DMS79 treated with DMSO at 0.1 percent for 48 hours (cell line): Measurements from ENCODE around the gene PIM3.
A peak's percentile ranks its signal among the peaks of the same experiment; 100 is the strongest.

ENCODE experiments used
- DNase-seq: peaks from one replicate; lab custom pipeline; 2025; lab: John Stamatoyannopoulos, UW

PIM3 gene

DNA sequence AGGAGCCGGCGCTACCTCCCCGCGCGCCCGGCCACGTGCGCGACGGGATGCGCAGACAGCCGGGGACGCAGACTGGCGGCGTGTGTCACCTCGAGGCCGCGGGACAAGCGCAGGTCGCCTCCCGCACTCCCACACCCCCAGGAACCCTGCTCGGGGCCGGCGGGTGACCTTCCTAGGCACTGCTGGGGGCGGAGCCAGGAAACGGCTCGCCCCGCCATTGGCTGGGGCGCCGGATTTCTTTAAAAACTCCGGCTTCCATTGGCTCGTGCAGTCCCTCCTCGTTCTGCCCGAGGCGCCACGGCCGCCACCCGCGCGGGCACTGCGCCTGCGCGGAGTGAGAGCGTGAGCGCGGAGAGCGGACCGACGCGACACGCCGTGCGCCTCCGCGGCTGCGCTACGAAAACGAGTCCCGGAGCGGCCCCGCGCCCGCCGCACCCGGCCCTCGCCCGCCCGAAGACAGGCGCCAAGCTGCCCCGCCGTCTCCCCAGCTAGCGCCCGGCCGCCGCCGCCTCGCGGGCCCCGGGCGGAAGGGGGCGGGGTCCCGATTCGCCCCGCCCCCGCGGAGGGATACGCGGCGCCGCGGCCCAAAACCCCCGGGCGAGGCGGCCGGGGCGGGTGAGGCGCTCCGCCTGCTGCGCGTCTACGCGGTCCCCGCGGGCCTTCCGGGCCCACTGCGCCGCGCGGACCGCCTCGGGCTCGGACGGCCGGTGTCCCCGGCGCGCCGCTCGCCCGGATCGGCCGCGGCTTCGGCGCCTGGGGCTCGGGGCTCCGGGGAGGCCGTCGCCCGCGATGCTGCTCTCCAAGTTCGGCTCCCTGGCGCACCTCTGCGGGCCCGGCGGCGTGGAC is at the start of gene PIM3:
TSS of gene PIM3 (plus strand) at position 614 of the 846 bp plus-strand sequence. CDS start at position 790, 176 bp downstream.
- peak; percentile 60 for DNase-seq

GRCh38 chr22:49911881-49912625 is 48.5 kb upstream of the PIM3 start:
- no peak for DNase-seq

DNA sequence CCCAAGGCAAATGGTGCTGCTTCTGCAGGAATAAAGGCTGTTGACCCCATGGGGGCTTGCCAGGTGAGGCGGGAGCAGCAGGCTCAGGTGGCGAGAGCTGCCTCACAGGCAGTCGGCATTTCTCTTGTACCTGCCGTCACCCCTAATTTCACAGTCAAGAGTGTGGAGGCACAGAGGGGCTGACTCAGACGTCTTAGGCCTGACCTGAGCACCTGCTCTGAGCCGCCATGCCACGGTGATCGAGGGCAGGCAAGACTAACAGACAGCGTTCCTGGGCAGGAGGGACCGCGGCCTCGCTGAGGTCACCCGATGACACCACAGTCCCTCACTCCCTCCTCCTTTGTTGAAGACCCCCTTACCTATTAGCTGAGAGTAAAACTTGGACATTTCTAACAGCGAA is 47.5 kb upstream of the PIM3 start:
- DNase-seq, result peak; percentile 40

GRCh38 chr22:49913446-49913845 is 47.1 kb upstream of the PIM3 start:
- no peak for DNase-seq

DNA sequence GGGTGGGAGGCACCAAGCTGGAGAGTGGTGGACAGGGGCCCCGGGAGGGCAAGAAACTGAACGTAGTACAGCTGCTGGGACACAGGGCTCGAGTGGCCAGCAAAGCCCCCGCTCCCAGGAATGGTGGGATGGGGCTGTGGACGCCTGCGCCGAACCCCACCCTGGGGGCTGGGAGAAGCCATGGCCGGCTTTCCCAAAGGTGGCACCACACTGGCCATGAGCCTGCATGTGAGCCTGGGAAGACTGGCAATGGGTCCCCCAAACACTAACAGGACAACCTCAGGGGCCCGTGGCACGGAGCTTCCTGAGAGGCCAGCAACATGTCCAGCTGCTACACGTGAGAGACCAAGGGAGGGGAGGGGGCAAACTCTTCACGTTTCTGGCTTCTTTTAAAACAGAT is 46.3 kb upstream of the PIM3 start:
- DNase-seq, result no peak

- DNase-seq, result no peak
Observed at GRCh38 chr22:49915610-49916009, 45.0 kb upstream of the PIM3 start.

- no peak for DNase-seq
Observed at GRCh38 chr22:49916831-49917230, 43.7 kb upstream of the PIM3 start.

DNA sequence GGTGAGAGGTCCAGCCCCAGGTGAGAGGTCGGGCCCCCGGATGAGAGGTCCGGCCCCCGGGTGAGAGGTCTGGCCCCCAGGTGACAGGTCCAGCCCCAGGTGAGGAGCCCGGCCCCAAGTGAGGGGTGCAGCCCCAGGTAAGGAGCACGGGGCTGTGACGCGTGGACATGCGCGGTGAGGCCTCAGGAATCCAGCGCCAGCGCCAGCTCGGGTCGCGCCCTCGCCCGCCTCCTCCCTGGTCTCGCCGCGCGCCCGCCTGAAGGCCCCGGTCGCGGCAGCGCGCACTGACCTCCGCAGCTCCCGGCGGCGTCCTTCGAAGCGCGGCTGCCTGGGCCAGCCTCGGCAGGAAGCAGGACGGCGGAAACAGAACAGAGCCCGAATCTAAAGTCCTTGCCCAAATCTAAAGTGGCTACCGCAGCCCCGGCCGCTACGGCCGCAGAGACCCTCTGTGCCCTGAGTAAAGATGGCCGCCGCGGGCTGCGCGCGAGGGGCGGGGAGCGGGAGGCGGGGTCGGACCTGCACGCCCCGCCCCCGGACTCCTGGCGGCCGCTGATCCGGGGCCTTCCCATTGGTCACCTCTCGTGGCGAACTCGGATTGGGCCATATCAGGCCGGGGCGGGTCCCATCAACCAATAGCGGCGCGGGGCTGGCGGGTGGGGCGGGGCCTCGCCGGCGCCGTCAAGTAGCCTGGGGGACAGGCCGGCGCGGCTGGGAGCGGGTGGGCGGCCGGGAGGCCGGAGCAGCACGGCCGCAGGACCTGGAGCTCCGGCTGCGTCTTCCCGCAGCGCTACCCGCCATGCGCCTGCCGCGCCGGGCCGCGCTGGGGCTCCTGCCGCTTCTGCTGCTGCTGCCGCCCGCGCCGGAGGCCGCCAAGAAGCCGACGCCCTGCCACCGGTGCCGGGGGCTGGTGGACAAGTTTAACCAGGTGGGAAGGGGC is 42.3 kb upstream of the PIM3 start, which contains the start of the genes ALG12 and CRELD2:
TSS of gene ALG12 (minus strand) at position 465 of the 937 bp plus-strand sequence. CDS start 4,673 bp downstream, outside the sequence.
TSS of gene CRELD2 (plus strand) at position 661 of the 937 bp plus-strand sequence. CDS start at position 797, 136 bp downstream.
- DNase-seq, result peak; percentile 63

DNA sequence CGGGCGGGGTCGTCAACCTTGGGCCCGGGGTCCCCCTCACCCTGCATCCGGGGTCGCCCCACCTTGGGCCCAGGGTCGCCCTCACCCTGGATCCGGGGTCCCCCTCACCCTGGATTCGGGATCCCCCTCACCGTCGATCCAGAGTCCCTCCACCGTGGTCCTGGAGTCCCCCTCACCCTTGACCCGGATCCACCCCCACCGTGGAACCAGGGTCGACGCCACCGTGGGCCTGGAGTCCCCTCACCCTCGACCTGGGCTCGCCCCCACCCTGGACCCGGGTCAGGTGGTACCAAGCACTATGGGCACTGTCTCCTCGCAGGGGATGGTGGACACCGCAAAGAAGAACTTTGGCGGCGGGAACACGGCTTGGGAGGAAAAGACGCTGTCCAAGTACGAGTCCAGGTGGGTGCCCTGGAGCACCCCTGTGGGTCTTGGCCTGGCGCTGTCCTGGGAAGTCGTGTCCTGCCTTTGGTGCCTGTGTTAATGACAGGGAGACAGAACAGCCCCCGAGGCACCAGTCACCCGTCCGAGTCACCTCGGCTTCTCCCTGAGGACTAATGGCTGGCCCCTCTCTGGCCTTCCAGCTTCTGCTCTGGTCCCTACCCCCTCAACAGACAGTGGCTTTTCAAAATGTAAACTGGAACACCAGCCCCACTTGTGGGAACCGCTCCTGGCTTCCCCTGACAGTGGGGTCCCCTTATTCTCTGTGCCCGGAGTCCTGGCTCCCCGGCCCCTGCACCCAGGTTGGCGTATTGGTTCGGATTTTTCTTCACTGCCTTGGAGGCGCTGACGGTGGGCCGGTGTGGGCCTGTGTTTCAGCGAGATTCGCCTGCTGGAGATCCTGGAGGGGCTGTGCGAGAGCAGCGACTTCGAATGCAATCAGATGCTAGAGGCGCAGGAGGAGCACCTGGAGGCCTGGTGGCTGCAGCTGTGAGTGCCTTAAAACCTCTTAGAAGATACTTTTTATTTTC is 41.4 kb upstream of the PIM3 start:
- DNase-seq, result no peak

DNA sequence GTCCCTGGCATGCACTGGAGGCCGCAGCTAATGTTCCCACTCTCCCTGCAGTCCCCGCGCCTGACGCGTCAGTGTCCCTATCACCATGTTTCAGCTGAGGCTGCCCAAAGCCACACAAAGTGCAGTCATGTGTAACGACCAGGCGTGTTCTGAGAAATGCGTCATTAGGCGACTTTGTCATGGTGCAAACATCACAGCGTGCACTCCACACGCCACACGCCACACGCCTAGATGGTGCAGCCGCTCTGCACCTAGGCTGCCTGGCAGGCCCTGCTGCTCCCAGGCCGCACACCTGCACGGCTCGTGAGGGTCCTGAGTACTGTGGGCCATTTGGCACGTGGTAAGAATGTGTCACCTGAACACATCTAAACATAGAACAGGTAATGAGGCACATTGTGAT is 39.7 kb upstream of the PIM3 start:
- DNase-seq, result no peak

- no peak for DNase-seq
Observed at GRCh38 chr22:49921508-49922278, 38.9 kb upstream of the PIM3 start.

DNA sequence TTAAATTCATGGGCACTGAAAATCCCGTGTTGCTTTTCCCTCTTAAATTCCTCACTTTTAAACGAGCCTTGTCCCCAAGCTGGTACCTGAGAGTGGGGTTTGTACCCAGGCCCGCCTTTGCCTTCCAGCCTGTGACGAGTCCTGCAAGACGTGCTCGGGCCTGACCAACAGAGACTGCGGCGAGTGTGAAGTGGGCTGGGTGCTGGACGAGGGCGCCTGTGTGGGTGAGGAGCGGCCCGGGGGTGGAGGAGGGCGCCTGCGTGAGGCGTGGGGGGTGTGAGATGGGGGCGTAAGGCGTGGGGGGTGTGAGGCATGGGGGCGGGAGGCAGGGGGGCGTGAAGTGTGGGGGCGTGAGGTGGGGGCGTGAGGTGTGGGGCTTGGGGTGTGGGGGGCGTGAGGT is 38.1 kb upstream of the PIM3 start:
- no peak for DNase-seq

- no peak for DNase-seq
Observed at GRCh38 chr22:49922926-49923325, 37.6 kb upstream of the PIM3 start.

DNA sequence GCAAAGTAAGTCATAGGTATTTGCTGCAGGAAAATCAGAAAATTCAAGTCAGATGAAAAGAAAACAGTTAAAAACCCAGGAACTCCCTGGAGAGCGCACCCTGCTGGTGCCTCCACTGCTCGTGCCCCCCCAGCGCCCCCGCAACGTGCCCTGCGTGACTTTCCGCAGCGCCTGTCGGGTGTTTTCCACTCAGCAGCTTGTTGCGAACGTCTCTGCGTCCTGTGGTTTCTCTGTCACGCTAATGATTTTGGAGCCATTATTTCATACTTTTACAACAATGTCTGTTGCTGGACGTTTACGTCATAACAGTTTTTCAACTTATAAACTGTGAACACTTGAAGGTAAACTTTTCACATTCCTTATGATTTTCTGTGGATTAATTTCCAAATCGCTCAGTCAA is 37.1 kb upstream of the PIM3 start:
- DNase-seq, result no peak

- no peak for DNase-seq
Observed at GRCh38 chr22:49924113-49924833, 36.3 kb upstream of the PIM3 start.

- DNase-seq, result no peak
Observed at GRCh38 chr22:49925525-49926128, 34.9 kb upstream of the PIM3 start.

- no peak for DNase-seq
Observed at GRCh38 chr22:49926916-49927315, 33.7 kb upstream of the PIM3 start.

DNA sequence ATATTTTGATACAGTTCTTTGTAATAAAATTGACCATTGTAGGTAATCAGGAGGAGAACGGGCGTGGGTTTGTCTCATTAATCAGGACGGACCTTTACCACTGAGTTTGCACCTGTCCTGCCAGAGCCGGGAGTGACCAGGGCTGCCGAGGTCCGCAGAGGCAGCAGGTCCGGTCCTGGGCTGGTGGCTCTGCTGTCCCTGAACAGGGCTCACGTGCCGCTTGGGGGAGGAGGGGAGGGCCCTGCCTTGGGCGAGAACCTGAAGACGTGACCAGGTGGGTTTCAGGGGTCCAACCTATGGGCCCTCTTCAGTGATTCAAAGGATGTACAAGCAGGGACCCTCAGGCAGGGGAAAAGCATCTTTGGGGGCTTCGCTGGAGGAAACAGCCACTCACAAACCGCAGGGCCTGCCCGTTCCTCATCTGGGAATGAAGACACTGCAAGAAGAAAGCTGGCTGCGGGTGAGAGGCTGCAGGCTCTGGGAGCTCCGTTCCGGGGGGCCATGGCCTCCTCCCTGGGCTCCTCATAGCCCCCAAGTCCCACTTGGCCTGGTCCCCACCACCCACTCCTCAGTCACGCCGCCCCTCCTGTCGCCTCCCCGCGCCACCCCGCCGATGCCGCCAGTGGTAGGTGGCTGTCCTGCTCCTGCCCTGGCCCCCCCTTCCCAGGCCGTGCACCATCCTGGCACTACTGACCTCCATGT is 32.9 kb upstream of the PIM3 start:
- no peak for DNase-seq
